Mammary epithelial cell (primary cell): ENCODE results near the gene MAP3K4.

Source experiments
- EZH2 ChIP-seq: IDR thresholded peaks from 2 replicates; pipeline ENCODE4 v1.6.1; 2012; ENCODE audit warnings: low read length, inconsistent platforms, borderline replicate concordance
- TF ChIP-seq, protein P1 (sequence below), 2 donors: IDR thresholded peaks in 1 of 2; conservative IDR thresholded peaks in 1 of 2; 2 replicates each; pipeline ENCODE4 v1.5.1; 2011 to 2012; ENCODE audit warnings: inconsistent platforms in 2 of 2, low read length in 2 of 2, mild to moderate bottlenecking in 2 of 2, control low read depth in 1 of 2, low read depth in 1 of 2; ENCODE audit not compliant: insufficient read depth in 1 of 2; ENCODE audit errors: extremely low read depth in 1 of 2

DNA sequence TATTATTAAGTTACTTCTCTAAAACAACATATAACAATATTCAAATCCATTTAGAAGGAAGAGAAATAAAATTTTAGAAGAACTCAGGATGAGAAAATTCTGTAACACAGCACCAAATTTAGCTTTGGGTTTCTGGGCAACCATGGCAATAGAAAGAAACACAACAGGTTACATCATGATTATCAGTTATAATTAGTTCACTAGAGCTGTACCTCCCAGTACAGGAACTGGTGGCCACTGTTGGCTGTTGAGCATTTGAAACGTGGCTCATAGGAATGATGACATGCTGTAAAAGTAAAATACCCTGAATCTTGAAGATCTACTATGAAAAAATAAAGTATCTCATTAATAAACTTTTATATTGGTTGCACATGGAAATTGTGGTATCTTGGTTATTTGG lies 23.7 kb upstream of the MAP3K4 start:
- TF ChIP-seq, protein P1, sequence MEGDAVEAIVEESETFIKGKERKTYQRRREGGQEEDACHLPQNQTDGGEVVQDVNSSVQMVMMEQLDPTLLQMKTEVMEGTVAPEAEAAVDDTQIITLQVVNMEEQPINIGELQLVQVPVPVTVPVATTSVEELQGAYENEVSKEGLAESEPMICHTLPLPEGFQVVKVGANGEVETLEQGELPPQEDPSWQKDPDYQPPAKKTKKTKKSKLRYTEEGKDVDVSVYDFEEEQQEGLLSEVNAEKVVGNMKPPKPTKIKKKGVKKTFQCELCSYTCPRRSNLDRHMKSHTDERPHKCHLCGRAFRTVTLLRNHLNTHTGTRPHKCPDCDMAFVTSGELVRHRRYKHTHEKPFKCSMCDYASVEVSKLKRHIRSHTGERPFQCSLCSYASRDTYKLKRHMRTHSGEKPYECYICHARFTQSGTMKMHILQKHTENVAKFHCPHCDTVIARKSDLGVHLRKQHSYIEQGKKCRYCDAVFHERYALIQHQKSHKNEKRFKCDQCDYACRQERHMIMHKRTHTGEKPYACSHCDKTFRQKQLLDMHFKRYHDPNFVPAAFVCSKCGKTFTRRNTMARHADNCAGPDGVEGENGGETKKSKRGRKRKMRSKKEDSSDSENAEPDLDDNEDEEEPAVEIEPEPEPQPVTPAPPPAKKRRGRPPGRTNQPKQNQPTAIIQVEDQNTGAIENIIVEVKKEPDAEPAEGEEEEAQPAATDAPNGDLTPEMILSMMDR (conservative IDR thresholded peaks at IDR 0.05 in 1 of 2, IDR thresholded peaks at IDR 0.05 in 1 of 2; ENCODE audit: extremely low read depth in 1 of 2, insufficient read depth in 1 of 2, low read depth in 1 of 2, low read length in 2 of 2), result no peak
- TF ChIP-seq EZH2, result no peak
